HepG2 (cell line): ENCODE data around the gene ADAP2. TPM values are rescaled to one million over a fixed set of nuclear protein-coding genes. Genes with fewer than 3 reads are reported as not detected.

ENCODE experiments used
- AGO1 ChIP-seq: fragments of 200-400 bp; formaldehyde crosslinking; IDR thresholded peaks from 2 replicates; pipeline ENCODE4 v1.6.1; 2017; ENCODE audit warnings: mild to moderate bottlenecking, low read depth, low read length, moderate library complexity; ENCODE audit not compliant: poor library complexity, severe bottlenecking
- ATF3 ChIP-seq: sonication (generic); formaldehyde crosslinking; IDR thresholded peaks from 2 replicates; pipeline ENCODE4 v1.4.0; 2020; ENCODE audit warnings: missing genetic modification reagents
- E2F5 ChIP-seq: sonication (generic); formaldehyde crosslinking; conservative IDR thresholded peaks from 2 replicates; pipeline ENCODE4 v1.4.0; 2020; ENCODE audit warnings: missing genetic modification reagents
- EZH2 ChIP-seq: conservative IDR thresholded peaks from 2 replicates; pipeline ENCODE4 v1.6.1; 2012; ENCODE audit warnings: mild to moderate bottlenecking, low read depth, low read length, moderate library complexity
- HNF4A ChIP-seq: sonication (generic); formaldehyde crosslinking; IDR thresholded peaks from 2 replicates; pipeline ENCODE4 v1.4.0; 2020; ENCODE audit warnings: missing genetic modification reagents
- JUNB ChIP-seq: sonication (generic); formaldehyde crosslinking; IDR thresholded peaks from 2 replicates; pipeline ENCODE4 v1.8.0; 2022; ENCODE audit warnings: missing genetic modification reagents, mild to moderate bottlenecking, borderline replicate concordance
- KLF11 ChIP-seq: IDR thresholded peaks from 2 replicates; pipeline ENCODE4 v1.6.1; 2016; ENCODE audit warnings: missing compliant biosample characterization
- MATR3 ChIP-seq: sonication (generic); formaldehyde crosslinking; IDR thresholded peaks from 2 replicates; pipeline ENCODE4 v1.4.0; 2020; ENCODE audit warnings: missing genetic modification reagents
- MIER3 ChIP-seq: IDR thresholded peaks from 2 replicates; pipeline ENCODE4 v1.6.1; 2016; ENCODE audit warnings: missing compliant biosample characterization, borderline replicate concordance
- NCOA5 ChIP-seq: sonication (generic); formaldehyde crosslinking; IDR thresholded peaks from 2 replicates; pipeline ENCODE4 v1.4.0; 2020; ENCODE audit warnings: missing genetic modification reagents
- NFRKB ChIP-seq: fragments of 450-650 bp; IDR thresholded peaks from 2 replicates; pipeline ENCODE4 v1.6.1; 2017
- POGK ChIP-seq: sonication (generic); formaldehyde crosslinking; conservative IDR thresholded peaks from 2 replicates; pipeline ENCODE4 v1.8.0; 2022; ENCODE audit warnings: mild to moderate bottlenecking, moderate library complexity, missing genetic modification reagents
- RNF2 ChIP-seq: fragments of 450-650 bp; conservative IDR thresholded peaks from 2 replicates; pipeline ENCODE4 v1.6.1; 2016; ENCODE audit warnings: low read depth
- SMYD3 ChIP-seq: sonication (generic); formaldehyde crosslinking; IDR thresholded peaks from 2 replicates; pipeline ENCODE4 v1.8.1; 2023; ENCODE audit warnings: mild to moderate bottlenecking, missing genetic modification reagents
- SOX5 ChIP-seq: IDR thresholded peaks from 2 replicates; pipeline ENCODE4 v1.6.1; 2016; ENCODE audit warnings: borderline replicate concordance
- TFDP2 ChIP-seq: sonication (generic); formaldehyde crosslinking; IDR thresholded peaks from 2 replicates; pipeline ENCODE4 v1.4.0; 2020; ENCODE audit warnings: missing genetic modification reagents
- TIGD3 ChIP-seq: sonication (generic); formaldehyde crosslinking; IDR thresholded peaks from 2 replicates; pipeline ENCODE4 v1.5.1; 2020; ENCODE audit warnings: mild to moderate bottlenecking, missing genetic modification reagents, borderline replicate concordance
- ZMAT3 ChIP-seq: sonication (generic); formaldehyde crosslinking; conservative IDR thresholded peaks from 2 replicates; pipeline ENCODE4 v1.7.0; 2021; ENCODE audit warnings: missing genetic modification reagents
- ZNF431 ChIP-seq: sonication (generic); formaldehyde crosslinking; IDR thresholded peaks from 2 replicates; pipeline ENCODE4 v1.9.0; 2022; ENCODE audit warnings: missing genetic modification reagents, low read depth, mild to moderate bottlenecking, borderline replicate concordance
- ZNF468 ChIP-seq: sonication (generic); formaldehyde crosslinking; IDR thresholded peaks from 2 replicates; pipeline ENCODE4 v1.8.0; 2022; ENCODE audit warnings: mild to moderate bottlenecking, moderate library complexity, missing genetic modification reagents
- ZNF530 ChIP-seq: sonication (generic); formaldehyde crosslinking; IDR thresholded peaks from 2 replicates; pipeline ENCODE4 v1.5.0; 2020; ENCODE audit warnings: low read depth, mild to moderate bottlenecking, missing genetic modification reagents
- ZNF576 ChIP-seq: sonication (generic); formaldehyde crosslinking; IDR thresholded peaks from 2 replicates; pipeline ENCODE4 v1.4.0; 2020; ENCODE audit warnings: mild to moderate bottlenecking, missing genetic modification reagents
- ZNF709 ChIP-seq: sonication (generic); formaldehyde crosslinking; IDR thresholded peaks from 2 replicates; pipeline ENCODE4 v1.5.0; 2020; ENCODE audit warnings: mild to moderate bottlenecking, missing genetic modification reagents
- ZSCAN12 ChIP-seq: sonication (generic); formaldehyde crosslinking; IDR thresholded peaks from 2 replicates; pipeline ENCODE4 v1.9.0; 2021; ENCODE audit warnings: mild to moderate bottlenecking, missing genetic modification reagents
- ZSCAN29 ChIP-seq: sonication (generic); formaldehyde crosslinking; conservative IDR thresholded peaks from 2 replicates; pipeline ENCODE4 v1.4.0; 2020; ENCODE audit warnings: mild to moderate bottlenecking, missing genetic modification reagents
- ZSCAN9 ChIP-seq: IDR thresholded peaks from 2 replicates; pipeline ENCODE4 v1.6.1; 2016; ENCODE audit warnings: borderline replicate concordance
- polyA plus RNA-seq, 8 experiments: library from polyadenylated mRNA; depleted of rRNA in 3 of 8; stranded (reverse) in 7 of 8; unstranded in 1 of 8; fragments of >200 nt; fragmentation: Illumina TruSeq in 4 of 8; extraction: Trizol in 4 of 8; gene quantifications; 2 replicates each; pipeline versions ENCODE4 v1.2.1 to v1.2.3, GENCODE V29; 2011 to 2016; ENCODE audit warnings: low read depth in 4 of 8, missing spikeins in 1 of 8, mixed read lengths in 1 of 8; ENCODE audit not compliant: insufficient read depth in 1 of 8
- total RNA-seq, 5 experiments: library from RNA; depleted of rRNA; stranded (reverse); fragments of >200 nt; fragmentation: Illumina TruSeq; extraction: Trizol; gene quantifications; 2 replicates each; pipeline ENCODE4 v1.2.3, GENCODE V29; 2016; ENCODE audit warnings: low read depth in 1 of 5

The ADAP2 gene
- total and polyA plus RNA-seq, 2 of the 13 experiments (the other 11 are each of a cell fraction or from before 2014, with no cell fraction given), result 0.51 to 0.70 TPM

- TF ChIP-seq TFDP2 (CRISPR knock-in tag) (no peak), ZMAT3 (CRISPR knock-in tag) (0 out of 2 replicates have a peak, but pooled peaks have one; percentile 28), RNF2 (no peak), EZH2 (no peak), JUNB (CRISPR knock-in tag) (no peak), ZSCAN9 (CRISPR knock-in tag) (peak; percentile 52; the same call in 1 of the 2 replicates), ZSCAN29 (CRISPR knock-in tag) (no peak), ATF3 (CRISPR knock-in tag) (no peak), ZNF431 (CRISPR knock-in tag) (no peak), MIER3 (CRISPR knock-in tag) (peak; percentile 48; the same call in 1 of the 2 replicates), E2F5 (no peak), NCOA5 (CRISPR knock-in tag) (no peak), ZSCAN12 (no peak), ZNF530 (CRISPR knock-in tag) (no peak), MATR3 (no peak), KLF11 (CRISPR knock-in tag) (no peak), ZNF709 (CRISPR knock-in tag) (no peak), POGK (CRISPR knock-in tag) (no peak; the same call in 1 of the 2 replicates), ZNF576 (CRISPR knock-in tag) (no peak), SOX5 (peak; percentile 87; the same call in 1 of the 2 replicates), ZNF468 (CRISPR knock-in tag) (no peak), SMYD3 (no peak), NFRKB (no peak), HNF4A (CRISPR knock-in tag) (peak; percentile 41; the same call in 1 of the 2 replicates), TIGD3 (CRISPR knock-in tag) (no peak), AGO1 (no peak)
These were observed 5.7 kb upstream of the ADAP2 start (continued) for GRCh38 chr17:30915833-30916611.
